SK-N-MC (cell line): ENCODE measurements around the gene SEPTIN14.
"Not testable (repeated sequence)": the region's sequence is repeated elsewhere in the genome, so short reads cannot be mapped to it uniquely, and the experiment has no call there.

Source experiments
- DNase-seq: peaks from one replicate; pipeline ENCODE4 v3.0.0-alpha.2; 2011; ENCODE audit warnings: low read depth, low spot score
- H3K27ac ChIP-seq: fragments of 200-600 bp; sonication (generic); 2 replicates; pipeline ENCODE4 v1.5.1; 2016; ENCODE audit warnings: mixed run types
- H3K36me3 ChIP-seq: fragments of 200-600 bp; sonication (generic); 2 replicates; pipeline ENCODE4 v1.6.1; 2017; ENCODE audit warnings: antibody characterized with exemption, low read length, mixed read lengths; ENCODE audit not compliant: insufficient read depth
- H3K4me3 ChIP-seq: fragments of 200-600 bp; sonication (generic); 2 replicates; pipeline ENCODE4 v1.5.1; 2016
- H3K9ac ChIP-seq: fragments of 200-600 bp; sonication (generic); 2 replicates; pipeline ENCODE4 v1.8.0; 2017; ENCODE audit warnings: mixed run types, mixed read lengths; ENCODE audit not compliant: insufficient read length
- H3K9me3 ChIP-seq: fragments of 200-600 bp; sonication (generic); 2 replicates; pipeline ENCODE4 v1.6.1; 2017; ENCODE audit warnings: low read depth, mild to moderate bottlenecking, antibody characterized with exemption, low read length, moderate library complexity, mixed read lengths
- EZH2 ChIP-seq: fragments of 200-600 bp; sonication (generic); IDR thresholded peaks from one replicate; pipeline ENCODE4 v1.6.1; 2017; ENCODE audit warnings: antibody characterized with exemption
- FOXP2 ChIP-seq: optimal IDR thresholded peaks from 2 replicates; pipeline ENCODE3; 2011; ENCODE audit warnings: mild to moderate bottlenecking, moderate library complexity; ENCODE audit not compliant: insufficient read depth; ENCODE audit errors: extremely low read length, control extremely low read depth
- POLR2AphosphoS5 ChIP-seq: IDR thresholded peaks from 2 replicates; pipeline ENCODE4 v1.6.1; 2012; ENCODE audit warnings: mild to moderate bottlenecking, low read depth, low read length, borderline replicate concordance

The SEPTIN14 gene

DNA sequence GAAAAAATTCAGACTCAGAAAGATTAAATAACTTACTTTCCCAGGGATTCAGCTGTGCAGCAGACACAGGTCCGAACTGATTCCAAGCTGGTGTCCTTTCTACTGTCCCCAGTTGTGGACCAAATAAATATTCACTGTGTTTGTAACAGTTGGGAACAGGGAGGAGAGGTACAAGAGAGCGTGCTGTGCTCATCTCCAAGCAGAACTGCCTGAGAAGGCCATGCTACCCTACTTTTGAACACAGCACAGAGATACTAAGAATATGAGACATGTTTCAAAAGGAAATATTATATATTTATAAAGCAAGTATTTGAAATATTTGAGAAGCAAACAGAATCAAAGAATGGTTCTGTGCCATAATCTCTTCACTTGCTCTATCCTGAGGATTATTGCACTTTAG lies at the start of gene SEPTIN14:
Gene SEPTIN14 (minus strand): TSS at position 101 of the 400 bp plus-strand sequence. CDS start 756 bp downstream, outside the sequence.
- H3K27ac ChIP-seq, DNase-seq, H3K4me3 ChIP-seq, H3K36me3 ChIP-seq, H3K9ac ChIP-seq, H3K9me3 ChIP-seq: not testable (repeated sequence)

DNA sequence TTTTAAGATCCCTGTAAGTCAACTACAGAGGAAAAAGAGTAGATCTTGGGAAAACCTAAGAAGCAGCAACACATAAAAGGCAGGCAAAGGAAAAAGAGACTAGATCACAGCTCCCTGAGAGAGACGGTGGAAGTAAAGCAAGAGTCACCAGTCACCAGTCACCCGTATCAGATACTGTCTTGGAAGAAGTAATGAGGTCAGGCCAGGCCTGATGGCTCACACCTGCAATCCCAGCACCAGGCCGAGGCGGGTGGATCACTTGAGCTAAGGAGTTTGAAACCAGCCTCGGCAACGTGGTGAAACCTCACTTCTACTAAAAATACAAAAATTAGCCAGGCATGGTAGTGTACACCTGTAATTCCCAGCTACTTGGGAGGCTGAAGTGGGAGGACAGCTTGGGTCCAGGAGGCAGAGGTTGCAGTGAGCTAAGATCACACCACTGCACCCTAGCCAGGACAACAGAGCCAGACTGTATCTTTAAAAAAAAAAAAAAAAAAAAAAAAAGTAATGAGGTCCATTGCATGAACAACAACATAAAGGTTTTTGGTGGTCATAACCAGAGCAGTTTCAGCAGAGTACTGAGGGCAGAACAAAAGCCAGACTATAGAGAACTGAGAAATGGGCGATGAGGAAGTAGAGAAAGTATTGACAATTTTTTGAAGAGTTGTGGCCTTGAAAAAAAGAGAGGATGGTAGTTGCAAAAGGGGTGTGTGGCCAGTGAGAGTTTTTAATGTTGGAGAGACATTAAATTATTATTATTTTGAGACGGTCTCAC lies 41.6 kb upstream of the SEPTIN14 start:
- Histone ChIP-seq H3K4me3 (no peak overlapping the region), H3K36me3 (peaks cover 6% of the 10 kb centered on the region), H3K27ac (no peak overlapping the region), H3K9ac (no peak overlapping the region), H3K9me3 (no peaks in the 10 kb centered on the region)
- DNase-seq: no peak
- TF ChIP-seq FOXP2: no peak
- no peak for TF ChIP-seq EZH2
- no peak for TF ChIP-seq POLR2AphosphoS5

DNA sequence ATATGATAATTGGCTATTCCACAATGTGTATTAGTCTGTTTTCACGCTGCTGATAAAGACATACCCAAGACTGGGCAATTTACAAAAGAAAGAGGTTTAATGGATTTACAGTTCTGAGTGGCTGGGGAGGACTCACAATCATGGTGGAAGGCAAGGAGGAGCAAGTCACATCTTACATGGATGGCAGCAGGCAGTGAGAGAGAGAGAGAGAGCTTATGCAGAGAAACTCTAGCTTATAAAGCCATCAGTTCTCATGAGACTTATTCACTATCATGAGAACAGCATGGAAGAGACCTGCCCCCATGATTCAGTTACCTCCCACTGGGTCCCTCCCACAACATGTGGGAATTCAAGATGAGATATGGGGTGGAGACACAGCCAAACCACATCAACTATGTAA lies 38.5 kb upstream of the SEPTIN14 start:
- not testable (repeated sequence) for H3K27ac ChIP-seq, H3K36me3 ChIP-seq

DNA sequence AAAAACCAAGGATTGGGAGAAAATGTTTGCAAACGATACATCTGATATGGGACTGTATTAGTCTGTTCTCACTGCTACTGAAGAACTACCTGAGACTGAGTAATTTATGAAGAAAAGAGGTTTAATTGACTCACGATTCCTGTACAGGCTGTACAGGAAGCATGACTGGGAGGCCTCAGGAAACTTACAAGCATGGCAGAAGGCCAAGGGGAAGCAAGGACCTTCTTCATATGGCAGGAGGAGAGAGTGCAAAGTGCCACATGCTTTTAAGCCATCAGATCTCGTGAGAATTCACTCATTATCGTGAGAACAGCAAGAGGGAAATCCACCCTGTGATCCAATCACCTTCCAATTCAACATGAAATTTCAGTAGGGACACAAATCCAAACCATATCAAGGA lies 35.7 kb upstream of the SEPTIN14 start:
- no peak for TF ChIP-seq EZH2
- no peak overlapping the region for H3K9ac ChIP-seq
- H3K9me3 ChIP-seq: no peaks in the 10 kb centered on the region
- H3K4me3 ChIP-seq: no peak overlapping the region
- H3K36me3 ChIP-seq: peaks cover 6% of the 10 kb centered on the region
- H3K27ac ChIP-seq: no peak overlapping the region
- no peak for DNase-seq

More for the DNA sequence above, 38.5 kb upstream of the SEPTIN14 start:
- not testable (repeated sequence) for DNase-seq, H3K4me3 ChIP-seq, H3K9me3 ChIP-seq, H3K9ac ChIP-seq

DNA sequence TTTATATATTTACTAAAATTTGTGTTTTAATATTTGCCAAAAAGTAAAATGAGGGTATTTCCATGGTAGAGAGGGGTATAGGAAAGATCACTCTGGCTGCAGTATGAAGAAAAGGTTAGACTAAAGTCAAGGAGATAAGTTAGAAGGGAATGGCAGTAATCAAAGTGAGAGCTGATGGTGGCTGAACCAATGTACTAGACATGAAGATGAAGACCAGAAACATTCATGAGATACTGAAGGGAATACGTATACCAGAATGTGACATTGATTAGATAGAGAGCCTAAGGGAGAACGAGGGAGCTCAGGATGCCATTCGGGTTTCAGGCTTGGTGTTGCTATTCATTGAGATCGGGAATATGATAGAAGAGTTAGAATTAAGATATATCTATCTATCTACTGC lies 32.5 kb upstream of the SEPTIN14 start:
- Histone ChIP-seq H3K4me3 (no peak overlapping the region), H3K9me3 (no peaks in the 10 kb centered on the region), H3K9ac (no peak overlapping the region), H3K36me3 (peaks cover 6% of the 10 kb centered on the region), H3K27ac (no peak overlapping the region)
- no peak for DNase-seq
- TF ChIP-seq POLR2AphosphoS5 (no peak), FOXP2 (no peak), EZH2 (no peak)

DNA sequence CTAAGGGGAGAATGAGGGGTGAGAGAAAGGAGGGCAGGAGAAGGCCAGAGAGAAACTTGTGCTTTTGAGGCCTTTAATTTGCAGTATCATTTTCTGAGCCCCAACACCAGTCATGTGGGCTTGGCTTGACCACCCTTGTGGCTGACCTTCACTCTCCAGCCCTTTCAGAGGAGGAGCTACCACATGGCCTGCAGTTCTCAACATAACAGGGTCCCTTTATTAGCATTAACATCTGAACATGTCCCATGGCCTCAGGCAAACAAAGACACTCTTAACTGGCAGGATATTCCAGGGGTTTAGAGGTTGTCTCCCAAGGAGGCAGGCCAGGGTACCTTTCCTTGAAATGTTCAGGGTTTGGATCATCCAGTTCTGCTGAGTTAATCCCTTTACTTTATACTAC lies 31.4 kb upstream of the SEPTIN14 start:
- Histone ChIP-seq H3K4me3 (no peak overlapping the region), H3K36me3 (peaks cover 6% of the 10 kb centered on the region), H3K9me3 (no peaks in the 10 kb centered on the region), H3K9ac (no peak overlapping the region), H3K27ac (no peak overlapping the region)
- DNase-seq: no peak
- TF ChIP-seq EZH2: no peak
- TF ChIP-seq FOXP2: no peak
- TF ChIP-seq POLR2AphosphoS5: no peak

DNA sequence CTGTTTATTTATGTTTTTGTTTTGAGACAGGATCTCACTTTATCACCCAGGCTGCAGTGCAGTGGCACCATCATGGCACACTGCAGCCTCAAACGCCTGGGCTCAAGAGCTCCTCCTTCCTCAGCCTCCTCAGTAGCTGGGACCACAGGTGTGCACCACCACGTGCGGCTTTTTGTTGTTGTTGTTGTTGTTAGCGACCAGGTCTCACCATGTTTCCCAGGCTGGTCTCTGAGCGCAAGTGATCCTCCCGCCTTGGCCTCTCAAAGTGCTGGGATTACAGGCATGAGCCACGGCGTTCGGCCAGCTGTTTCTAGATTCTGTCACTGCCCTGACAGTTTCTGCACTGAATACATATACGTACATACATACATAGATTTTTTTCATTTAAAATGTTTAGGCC lies 25.8 kb upstream of the SEPTIN14 start:
- not testable (repeated sequence) for DNase-seq, H3K27ac ChIP-seq, H3K9me3 ChIP-seq, H3K36me3 ChIP-seq
- peak overlapping the region; percentile 86 for H3K9ac ChIP-seq
- H3K4me3 ChIP-seq: peak overlapping the region; percentile 80

DNA sequence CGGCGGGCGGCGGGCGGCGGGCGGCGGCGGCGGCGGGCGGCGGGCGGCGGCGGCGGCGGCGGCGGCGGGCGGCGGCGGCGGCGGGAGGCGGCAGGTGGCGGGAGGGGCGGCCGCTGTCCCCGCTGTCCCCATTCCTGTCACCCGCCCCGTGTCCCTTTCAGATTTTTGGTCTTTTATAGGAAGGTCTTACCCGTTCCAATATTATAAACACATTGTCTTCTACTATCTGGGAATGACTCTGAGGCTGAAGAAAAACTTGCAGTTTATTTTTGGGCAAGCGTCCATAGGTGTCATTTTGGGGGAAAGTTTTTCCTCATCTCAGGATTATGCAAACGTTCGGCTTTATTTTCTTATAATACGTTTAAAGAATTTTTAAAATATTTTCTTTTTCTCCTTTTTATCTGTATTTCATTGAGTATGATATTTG lies 25.3 kb upstream of the SEPTIN14 start:
- Histone ChIP-seq H3K36me3 (no peaks in the 10 kb centered on the region; the same call in 1 of the 2 replicates), H3K9ac (peak overlapping the region; percentile 86), H3K27ac (peak overlapping the region; percentile 71; the same call in 1 of the 2 replicates), H3K9me3 (no peaks in the 10 kb centered on the region), H3K4me3 (peak overlapping the region; percentile 80)
- no peak for DNase-seq
- TF ChIP-seq POLR2AphosphoS5: no peak

DNA sequence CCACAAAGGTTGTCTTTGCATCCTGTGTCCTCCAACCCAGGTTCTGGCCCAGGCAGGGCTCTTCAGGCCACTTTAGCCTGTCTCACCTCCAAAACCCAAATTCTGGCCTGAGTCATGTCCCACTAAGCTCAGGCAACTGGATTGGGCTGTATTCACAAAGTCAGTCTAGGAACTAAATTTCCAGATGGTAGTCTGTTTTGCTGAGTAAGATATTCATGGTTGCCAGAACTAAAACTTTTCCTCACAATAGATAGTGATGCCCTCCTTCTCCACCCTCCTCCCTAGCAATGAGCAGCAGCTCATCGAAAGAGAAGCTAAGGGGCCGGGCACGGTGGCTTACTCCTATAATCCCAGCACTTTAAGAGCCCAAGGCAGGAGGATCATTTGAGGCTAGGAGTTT lies 21.8 kb upstream of the SEPTIN14 start:
- H3K27ac ChIP-seq: no peak overlapping the region
- H3K36me3 ChIP-seq: no peaks in the 10 kb centered on the region
- H3K9me3 ChIP-seq: no peaks in the 10 kb centered on the region
- TF ChIP-seq FOXP2 (no peak), POLR2AphosphoS5 (no peak), EZH2 (no peak)
- DNase-seq: no peak
- H3K4me3 ChIP-seq: no peak overlapping the region
- H3K9ac ChIP-seq: no peak overlapping the region
